H1 (cell line): ENCODE results near the gene NSUN6. TPM values are rescaled to one million over a fixed set of nuclear protein-coding genes. Genes with fewer than 3 reads are reported as not detected.
"Not testable (repeated sequence)": the region's sequence is repeated elsewhere in the genome, so short reads cannot be mapped to it uniquely, and the experiment has no call there.

Experiments used
- CTCF ChIA-PET: fragments of 300-600 bp; sonication (Branson Sonifier 250); formaldehyde crosslinking; loops from one replicate; lab custom pipeline; 2021; ENCODE audit not compliant: partially characterized antibody; lab: Charles Lee
- POLR2A ChIA-PET: fragments of 300-600 bp; sonication (Branson Sonifier 250); formaldehyde crosslinking; loops from one replicate; lab custom pipeline; 2021; ENCODE audit warnings: inconsistent platforms; ENCODE audit not compliant: partially characterized antibody; lab: Charles Lee
- DNase-seq, 2 experiments: peaks; one replicate each; pipeline versions ENCODE4 v3.0.0 to v3.0.0-alpha.2; 2010 to 2022; ENCODE audit warnings: low spot score in 2 of 2, low read depth in 1 of 2, mixed read lengths in 1 of 2
- FAIRE-seq: peaks from 2 replicates; lab custom pipeline; 2011; peaks lifted over from hg19 to GRCh38; lab: Jason Lieb, UNC
- H2AFZ ChIP-seq: 2 replicates; pipeline ENCODE4 v1.8.1; 2012; ENCODE audit warnings: low read length, inconsistent platforms
- H2AK5ac ChIP-seq: 2 replicates; pipeline ENCODE4 v1.6.1; 2013; ENCODE audit warnings: low read depth, low read length
- H2BK120ac ChIP-seq: replicated peaks from 2 replicates; pipeline ENCODE3; 2013; ENCODE audit warnings: low read depth, low read length, inconsistent platforms
- H2BK12ac ChIP-seq: 2 replicates; pipeline ENCODE4 v1.6.1; 2013; ENCODE audit warnings: low read depth, low read length
- H2BK15ac ChIP-seq: 2 replicates; pipeline ENCODE4 v1.6.1; 2013; ENCODE audit warnings: low read length
- H2BK20ac ChIP-seq: 2 replicates; pipeline ENCODE4 v1.6.1; 2013; ENCODE audit warnings: low read length
- H2BK5ac ChIP-seq: 2 replicates; pipeline ENCODE4 v1.6.1; 2013; ENCODE audit warnings: low read depth, low read length
- H3K14ac ChIP-seq: 2 replicates; pipeline ENCODE4 v1.6.1; 2013; ENCODE audit warnings: inconsistent platforms; ENCODE audit not compliant: insufficient read length
- H3K18ac ChIP-seq: 2 replicates; pipeline ENCODE4 v1.6.1; 2013; ENCODE audit warnings: low read length; ENCODE audit errors: extremely low read depth
- H3K23ac ChIP-seq: 2 replicates; pipeline ENCODE4 v1.6.1; 2013; ENCODE audit warnings: inconsistent platforms; ENCODE audit not compliant: insufficient read length
- H3K23me2 ChIP-seq: 2 replicates; pipeline ENCODE4 v1.6.1; 2013; ENCODE audit warnings: low read depth, low read length
- H3K27ac ChIP-seq: 2 replicates; pipeline ENCODE4 v1.6.1; 2011; ENCODE audit warnings: low read depth, low read length, inconsistent platforms
- H3K27me3 ChIP-seq, 4 experiments: replicated peaks in 1 of 4; 1 replicate in 1 of 4; 2 replicates in 3 of 4; pipeline versions ENCODE4 v1.6.1 to v1.8.1; 2011 to 2013; ENCODE audit warnings: low read length in 3 of 4, mild to moderate bottlenecking in 3 of 4, inconsistent platforms in 2 of 4, mixed read lengths in 2 of 4, moderate library complexity in 1 of 4; ENCODE audit not compliant: control insufficient read depth in 3 of 4, insufficient read depth in 3 of 4; ENCODE audit errors: extremely low read depth in 1 of 4
- H3K36me3 ChIP-seq, 4 experiments: 2 replicates each; pipeline versions ENCODE4 v1.6.1 to v1.8.1; 2011 to 2013; ENCODE audit warnings: mild to moderate bottlenecking in 4 of 4, low read length in 3 of 4, moderate library complexity in 2 of 4, control low read depth in 1 of 4, inconsistent platforms in 1 of 4; ENCODE audit not compliant: insufficient read depth in 4 of 4, control insufficient read depth in 2 of 4
- H3K4ac ChIP-seq: replicated peaks from 2 replicates; pipeline ENCODE3; 2013; ENCODE audit warnings: low read length, low read depth, mixed read lengths, inconsistent platforms; ENCODE audit not compliant: insufficient read length
- H3K4me1 ChIP-seq, 4 experiments: replicated peaks in 1 of 4; 1 replicate in 1 of 4; 2 replicates in 3 of 4; pipeline versions ENCODE4 v1.6.1 to v1.8.1; 2011 to 2013; ENCODE audit warnings: low read length in 3 of 4, inconsistent platforms in 2 of 4, mixed read lengths in 1 of 4; ENCODE audit not compliant: insufficient read depth in 4 of 4, control insufficient read depth in 3 of 4
- H3K4me2 ChIP-seq, 2 experiments: 2 replicates each; pipeline versions ENCODE4 v1.6.1 to v1.8.1; 2011 to 2013; ENCODE audit warnings: low read depth in 2 of 2, low read length in 2 of 2, control low read depth in 1 of 2, inconsistent platforms in 1 of 2, mild to moderate bottlenecking in 1 of 2; ENCODE audit not compliant: insufficient read depth in 1 of 2
- H3K4me3 ChIP-seq, 4 experiments: fragments of 200-600, 300-600 bp in 1 of 4; sonication (generic), shearing (Covaris generic), sonication (Bioruptor Twin) in 1 of 4; 2 replicates each; pipeline versions ENCODE4 v1.5.1 to v1.8.1; 2011 to 2016; ENCODE audit warnings: low read length in 4 of 4, low read depth in 3 of 4, control low read depth in 2 of 4, inconsistent platforms in 2 of 4, mild to moderate bottlenecking in 2 of 4, mixed read lengths in 1 of 4, moderate library complexity in 1 of 4; ENCODE audit not compliant: insufficient read depth in 2 of 4; ENCODE audit errors: extremely low read depth in 1 of 4
- H3K56ac ChIP-seq: replicated peaks from 2 replicates; pipeline ENCODE3; 2013; ENCODE audit warnings: low read depth, mild to moderate bottlenecking, mixed read lengths, low read length, inconsistent platforms; ENCODE audit not compliant: insufficient read length
- H3K79me1 ChIP-seq: 2 replicates; pipeline ENCODE4 v1.6.1; 2013; ENCODE audit warnings: low read depth, low read length, control low read depth
- H3K79me2 ChIP-seq, 2 experiments: 2 replicates each; pipeline versions ENCODE4 v1.6.1 to v1.8.1; 2012 to 2013; ENCODE audit warnings: low read length in 2 of 2, mild to moderate bottlenecking in 2 of 2, inconsistent platforms in 1 of 2; ENCODE audit not compliant: insufficient read depth in 2 of 2, control insufficient read depth in 1 of 2
- H3K9ac ChIP-seq, 4 experiments: replicated peaks in 1 of 4; 1 replicate in 1 of 4; 2 replicates in 3 of 4; pipeline versions ENCODE4 v1.6.1 to v1.8.1; 2011 to 2013; ENCODE audit warnings: low read depth in 3 of 4, low read length in 3 of 4, control low read depth in 2 of 4, mild to moderate bottlenecking in 2 of 4, moderate library complexity in 2 of 4, inconsistent platforms in 1 of 4; ENCODE audit errors: extremely low read depth in 1 of 4
- H3K9me3 ChIP-seq, 2 experiments: 2 replicates each; pipeline versions ENCODE4 v1.6.1 to v1.8.1; 2012 to 2013; ENCODE audit warnings: mild to moderate bottlenecking in 2 of 2, moderate library complexity in 2 of 2, control low read depth in 1 of 2, inconsistent platforms in 1 of 2, low read depth in 1 of 2, low read length in 1 of 2, mixed read lengths in 1 of 2; ENCODE audit not compliant: insufficient read depth in 2 of 2
- H4K20me1 ChIP-seq, 2 experiments: replicated peaks in 1 of 2; 2 replicates each; pipeline versions ENCODE3 to v1.8.1; 2011 to 2013; ENCODE audit warnings: inconsistent platforms in 2 of 2, low read length in 2 of 2, mild to moderate bottlenecking in 1 of 2; ENCODE audit not compliant: insufficient read depth in 2 of 2, control insufficient read depth in 1 of 2
- H4K5ac ChIP-seq: 2 replicates; pipeline ENCODE4 v1.6.1; 2013; ENCODE audit warnings: low read length, low read depth, mixed read lengths, inconsistent platforms; ENCODE audit not compliant: insufficient read length
- H4K8ac ChIP-seq: 2 replicates; pipeline ENCODE4 v1.8.0; 2013; ENCODE audit warnings: mild to moderate bottlenecking, moderate library complexity, low read length, inconsistent platforms; ENCODE audit not compliant: insufficient read depth; ENCODE audit errors: extremely low read depth
- H4K91ac ChIP-seq: replicated peaks from 2 replicates; pipeline ENCODE3; 2013; ENCODE audit warnings: low read length, mixed read lengths, inconsistent platforms; ENCODE audit not compliant: insufficient read length
- SRF ChIP-seq: IDR thresholded peaks from 2 replicates; pipeline ENCODE4 v1.6.1; 2011; ENCODE audit warnings: mild to moderate bottlenecking, low read depth, low read length, moderate library complexity
- WGBS, 2 experiments: shearing (Covaris generic) in 1 of 2; methylation state at CpG; one replicate each; pipeline versions ENCODE4 v1.1.6 to v1.1.7; 2013 to 2015; ENCODE audit warnings: low lambda C conversion rate in 2 of 2, mixed read lengths in 2 of 2, inconsistent platforms in 1 of 2, low coverage in 1 of 2, missing lambda C conversion rate in 1 of 2; ENCODE audit not compliant: insufficient replicate concordance in 2 of 2, insufficient coverage in 1 of 2, insufficient read length in 1 of 2; ENCODE audit errors: extremely low coverage in 1 of 2, missing lambda C conversion rate in 1 of 2; 5-methylcytosine and 5-hydroxymethylcytosine counted together
- polyA plus RNA-seq, 7 experiments: library from polyadenylated mRNA; depleted of rRNA in 3 of 7; stranded (reverse) in 5 of 7; unstranded in 2 of 7; fragments of >200 nt in 5 of 7; fragments of 200-250 nt in 2 of 7; gene quantifications; 1 replicate in 5 of 7; 2 replicates in 1 of 7; 4 replicates in 1 of 7; pipeline versions ENCODE4 v1.2.1 to v1.2.3, GENCODE V29; 2011 to 2013; ENCODE audit warnings: missing spikeins in 2 of 7, mixed read lengths in 2 of 7
- total RNA-seq: library from RNA; stranded (reverse); fragmentation: NEBNext Ultra II Directional; extraction: Animal tissue kit (Norgen Biotek cat#: 25700); gene quantifications from 2 replicates; pipeline ENCODE4 v1.2.1, GENCODE V29; 2021

The NSUN6 gene
- total and polyA plus RNA-seq, 2 of the 8 experiments (the other 6 are each of a cell fraction or from before 2014, with no cell fraction given) = 5.9 to 14.4 TPM

DNA sequence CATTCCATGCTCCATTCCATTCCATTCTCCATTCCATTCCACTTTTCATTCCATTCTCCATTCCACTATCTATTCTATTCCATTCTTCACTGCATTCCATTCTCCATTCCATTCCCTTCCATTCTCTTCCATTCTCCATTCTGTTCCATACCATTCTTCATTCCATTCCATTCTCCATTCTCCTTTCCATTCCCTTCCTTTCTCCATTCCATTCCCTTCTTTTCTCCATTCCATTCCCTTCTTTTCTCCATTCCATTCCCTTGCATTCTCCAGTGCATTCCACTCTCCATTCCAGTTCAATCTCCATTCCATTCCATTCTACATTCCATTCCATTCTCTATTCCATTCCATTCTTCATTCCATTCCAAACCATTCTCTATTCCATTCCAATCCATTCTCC is 80.3 kb downstream of the NSUN6 start:
- no peak overlapping the region for H4K8ac ChIP-seq
- H2BK12ac ChIP-seq = no peak overlapping the region
- no peak overlapping the region for H3K4me3 ChIP-seq
- FAIRE-seq = no peak
- no peak overlapping the region for H2BK15ac ChIP-seq
- H3K36me3 ChIP-seq = peaks cover 0 to 12% (median 0%) of the 10 kb centered on the region in 4 experiments; a peak in 1 of 8 replicates
- no peak overlapping the region for H3K23ac ChIP-seq
- no peak for DNase-seq
- H3K14ac ChIP-seq = no peak overlapping the region
- no peak overlapping the region for H4K91ac ChIP-seq
- no peak overlapping the region for H2BK120ac ChIP-seq
- H3K56ac ChIP-seq = no peak overlapping the region
- CTCF ChIA-PET = no interaction called here
- H3K79me2 ChIP-seq = no peaks in the 10 kb centered on the region
- no peak overlapping the region for H3K18ac ChIP-seq
- no peak overlapping the region for H2BK20ac ChIP-seq
- H3K4me2 ChIP-seq = no peak overlapping the region
- no peaks in the 10 kb centered on the region for H4K20me1 ChIP-seq
- H3K27me3 ChIP-seq = no peaks in the 10 kb centered on the region
- no peak overlapping the region for H2AFZ ChIP-seq
- H2BK5ac ChIP-seq = no peak overlapping the region
- no peak overlapping the region for H3K27ac ChIP-seq
- H3K9ac ChIP-seq = no peak overlapping the region
- POLR2A ChIA-PET = no interaction called here
- TF ChIP-seq SRF = no peak
- TF ChIP-seq, all 59 proteins: peak for 0
- no peaks in the 10 kb centered on the region for H3K79me1 ChIP-seq
- no peak overlapping the region for H3K4ac ChIP-seq
- peaks cover 61% of the 10 kb centered on the region; the same call in 1 of the 2 replicates for H3K23me2 ChIP-seq
- no peak overlapping the region for H4K5ac ChIP-seq
- no peaks in the 10 kb centered on the region for H3K4me1 ChIP-seq
- H3K9me3 ChIP-seq = peaks cover 12 to 75% of the 10 kb centered on the region in 2 experiments
- no peak overlapping the region for H2AK5ac ChIP-seq

DNA sequence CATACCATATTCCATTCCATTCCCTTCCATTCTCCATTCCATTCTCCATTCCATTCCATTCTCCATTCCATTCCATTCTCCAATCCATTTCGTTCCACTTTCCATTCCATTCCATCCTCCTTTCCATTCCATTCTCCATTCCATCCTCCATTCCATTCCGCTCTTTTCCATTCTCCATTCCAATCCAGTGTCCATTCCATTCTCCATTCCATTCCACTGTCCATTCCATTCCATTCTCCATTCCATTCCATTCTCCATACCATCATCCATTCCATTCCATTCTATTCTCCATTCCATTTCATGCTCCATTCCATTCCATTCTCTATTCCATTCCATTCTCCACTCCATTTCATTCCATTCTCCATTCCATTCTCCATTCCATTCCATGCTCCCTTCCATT is 81.0 kb downstream of the NSUN6 start:
- H3K23ac ChIP-seq, H3K56ac ChIP-seq, H2BK15ac ChIP-seq, H4K20me1 ChIP-seq, H2BK20ac ChIP-seq, H4K8ac ChIP-seq, H2BK12ac ChIP-seq, H3K18ac ChIP-seq, H2BK5ac ChIP-seq, FAIRE-seq, H3K79me2 ChIP-seq, H3K4me2 ChIP-seq, H3K79me1 ChIP-seq, H3K4ac ChIP-seq, H3K4me1 ChIP-seq, POLR2A ChIA-PET, H2AFZ ChIP-seq, H3K4me3 ChIP-seq, H2AK5ac ChIP-seq, H3K27ac ChIP-seq, CTCF ChIA-PET, H2BK120ac ChIP-seq, DNase-seq, H3K9ac ChIP-seq, H3K27me3 ChIP-seq, H4K5ac ChIP-seq, H3K14ac ChIP-seq, H4K91ac ChIP-seq: not testable (repeated sequence)
- WGBS, 2 experiments = 88 to 100% methylated on average over 2 of the region's 2 CpGs
- Histone ChIP-seq H3K9me3 (peaks cover 12 to 82% of the 10 kb centered on the region in 2 experiments), H3K36me3 (peaks cover 0 to 12% (median 0%) of the 10 kb centered on the region in 4 experiments; a peak in 1 of 8 replicates), H3K23me2 (peaks cover 65% of the 10 kb centered on the region; the same call in 1 of the 2 replicates)
